Mammary epithelial cell (primary cell): ENCODE measurements around the gene C4orf36.

Source experiments
- EZH2 ChIP-seq: IDR thresholded peaks from 2 replicates; pipeline ENCODE4 v1.6.1; 2012; ENCODE audit warnings: low read length, inconsistent platforms, borderline replicate concordance
- TF ChIP-seq, protein P1 (sequence below), 2 donors: IDR thresholded peaks in 1 of 2; conservative IDR thresholded peaks in 1 of 2; 2 replicates each; pipeline ENCODE4 v1.5.1; 2011 to 2012; ENCODE audit warnings: inconsistent platforms in 2 of 2, low read length in 2 of 2, mild to moderate bottlenecking in 2 of 2, control low read depth in 1 of 2, low read depth in 1 of 2; ENCODE audit not compliant: insufficient read depth in 1 of 2; ENCODE audit errors: extremely low read depth in 1 of 2

DNA sequence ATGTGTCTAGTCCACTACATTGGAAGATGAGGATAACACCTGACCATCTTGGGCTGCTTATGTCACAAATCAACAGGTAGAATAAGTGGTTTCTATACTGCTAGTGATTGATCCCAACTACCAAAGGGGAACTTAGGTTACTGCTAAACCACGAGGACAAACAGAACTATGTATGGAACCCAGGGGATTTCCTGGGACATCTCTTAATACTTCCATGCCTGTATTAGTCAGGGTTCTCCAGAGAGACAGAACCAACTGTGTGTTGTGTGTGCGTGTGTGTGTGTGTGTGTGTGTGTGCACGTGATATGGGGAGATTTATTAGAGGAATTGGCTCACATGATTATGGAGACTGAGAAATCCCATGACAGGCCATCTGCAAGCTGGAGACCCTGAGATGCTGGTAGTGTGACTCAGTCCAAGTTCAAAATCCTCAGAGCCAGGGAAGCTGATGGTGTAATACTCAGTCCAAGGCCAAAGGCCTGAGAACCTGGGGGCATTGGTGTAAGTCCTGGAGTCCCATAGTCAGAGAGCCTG lies 26.4 kb upstream of the C4orf36 start:
- TF ChIP-seq, protein P1, sequence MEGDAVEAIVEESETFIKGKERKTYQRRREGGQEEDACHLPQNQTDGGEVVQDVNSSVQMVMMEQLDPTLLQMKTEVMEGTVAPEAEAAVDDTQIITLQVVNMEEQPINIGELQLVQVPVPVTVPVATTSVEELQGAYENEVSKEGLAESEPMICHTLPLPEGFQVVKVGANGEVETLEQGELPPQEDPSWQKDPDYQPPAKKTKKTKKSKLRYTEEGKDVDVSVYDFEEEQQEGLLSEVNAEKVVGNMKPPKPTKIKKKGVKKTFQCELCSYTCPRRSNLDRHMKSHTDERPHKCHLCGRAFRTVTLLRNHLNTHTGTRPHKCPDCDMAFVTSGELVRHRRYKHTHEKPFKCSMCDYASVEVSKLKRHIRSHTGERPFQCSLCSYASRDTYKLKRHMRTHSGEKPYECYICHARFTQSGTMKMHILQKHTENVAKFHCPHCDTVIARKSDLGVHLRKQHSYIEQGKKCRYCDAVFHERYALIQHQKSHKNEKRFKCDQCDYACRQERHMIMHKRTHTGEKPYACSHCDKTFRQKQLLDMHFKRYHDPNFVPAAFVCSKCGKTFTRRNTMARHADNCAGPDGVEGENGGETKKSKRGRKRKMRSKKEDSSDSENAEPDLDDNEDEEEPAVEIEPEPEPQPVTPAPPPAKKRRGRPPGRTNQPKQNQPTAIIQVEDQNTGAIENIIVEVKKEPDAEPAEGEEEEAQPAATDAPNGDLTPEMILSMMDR (conservative IDR thresholded peaks at IDR 0.05 in 1 of 2, IDR thresholded peaks at IDR 0.05 in 1 of 2; ENCODE audit: extremely low read depth in 1 of 2, insufficient read depth in 1 of 2, low read depth in 1 of 2, low read length in 2 of 2) = no peak
- TF ChIP-seq EZH2 = no peak
